Fibroblast of skin of scalp (primary cell): ENCODE measurements around the gene TOMM70.
A peak's percentile ranks its signal among the peaks of the same experiment; 100 is the strongest.

ENCODE experiments used
- DNase-seq: peaks from one replicate; pipeline ENCODE4 v3.0.0-alpha.2; 2013

Gene TOMM70

DNA sequence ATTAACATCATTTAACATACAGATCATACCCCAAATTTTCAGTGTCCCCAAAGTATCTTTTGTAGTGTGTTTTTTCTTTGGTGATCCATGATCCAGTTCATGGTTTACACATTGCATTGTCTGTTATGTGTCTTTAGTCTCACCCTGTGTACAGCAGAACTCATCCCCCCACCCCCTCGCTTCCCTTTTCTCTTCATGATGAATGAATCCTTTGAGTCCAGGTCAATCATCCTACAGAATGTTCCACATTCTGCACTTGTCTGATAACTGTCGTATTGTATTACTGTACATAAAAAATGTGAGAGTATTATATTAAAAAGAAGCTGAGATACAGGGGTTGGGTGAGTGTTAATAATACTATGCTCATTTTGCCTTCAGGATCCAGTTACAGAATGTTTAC is 80.9 kb downstream of the TOMM70 start:
- DNase-seq, result no peak

DNA sequence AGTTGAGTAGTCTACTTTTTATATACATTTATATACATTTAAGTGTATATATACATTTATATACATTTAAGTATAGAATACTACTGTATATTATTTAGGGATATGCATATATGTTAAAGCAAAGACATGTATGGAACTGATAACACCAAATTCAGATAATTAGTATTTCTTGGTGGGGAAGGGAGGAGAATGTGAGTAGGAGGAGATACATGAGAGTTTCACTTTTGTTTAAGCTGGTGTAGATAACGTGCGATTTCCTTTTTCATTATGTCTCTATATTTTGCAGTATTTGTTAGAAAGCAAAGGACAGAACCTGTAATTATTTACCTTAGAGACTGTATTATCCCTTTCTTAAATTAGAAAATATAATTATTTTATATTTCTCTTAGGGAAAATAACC is 83.0 kb downstream of the TOMM70 start:
- DNase-seq, result no peak

DNA sequence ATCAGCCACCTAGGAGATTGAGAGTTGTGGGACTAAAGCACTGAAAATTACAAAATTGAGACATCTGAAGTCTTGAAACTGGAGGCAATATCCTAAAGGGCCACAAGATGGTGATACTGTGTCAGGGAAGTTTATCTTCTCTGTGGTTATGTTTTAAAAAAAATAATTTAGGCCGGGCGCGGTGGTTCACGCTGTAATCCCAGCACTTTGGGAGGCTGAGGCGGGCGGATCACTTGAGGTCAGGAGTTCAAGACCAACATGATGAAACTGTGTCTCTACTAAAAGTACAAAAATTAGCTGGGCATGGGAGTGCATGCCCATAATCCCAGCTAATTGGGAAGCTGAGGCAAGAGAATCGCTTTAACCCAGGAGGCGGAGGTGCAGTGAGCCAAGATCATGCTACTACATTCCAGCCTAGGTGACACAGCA is 84.2 kb downstream of the TOMM70 start:
- DNase-seq, result peak; percentile 64
